Measurements from ENCODE around the gene DOCK2.

The DOCK2 gene

GRCh38 chr5:170012622-170013021 is 375.5 kb downstream of the DOCK2 start:
- TF ChIP-seq CTCF (conservative IDR thresholded peaks at IDR 0.05), result no peak
- no peak overlapping the region for H3K27ac ChIP-seq

GRCh38 chr5:170020423-170020822 is 383.3 kb downstream of the DOCK2 start:
- no peak overlapping the region for H3K27ac ChIP-seq
- TF ChIP-seq ZFX (IDR thresholded peaks at IDR 0.05), result no peak
- TF ChIP-seq CTCF (conservative IDR thresholded peaks at IDR 0.05), result no peak

- no peak for TF ChIP-seq ZFX (IDR thresholded peaks at IDR 0.05)
- TF ChIP-seq CTCF (conservative IDR thresholded peaks at IDR 0.05), result no peak
These were observed 384.4 kb downstream of the DOCK2 start for GRCh38 chr5:170021506-170021905.

GRCh38 chr5:170025853-170026252 is 388.8 kb downstream of the DOCK2 start:
- TF ChIP-seq ZFX (IDR thresholded peaks at IDR 0.05) (no peak), CTCF (conservative IDR thresholded peaks at IDR 0.05) (no peak)
- no peak overlapping the region for H3K27ac ChIP-seq

More at GRCh38 chr5:170021506-170021905, 384.4 kb downstream of the DOCK2 start:
- H3K27ac ChIP-seq, result no peak overlapping the region

GRCh38 chr5:170028124-170028523 is 391.0 kb downstream of the DOCK2 start:
- TF ChIP-seq ZFX (IDR thresholded peaks at IDR 0.05), result no peak
- TF ChIP-seq CTCF (conservative IDR thresholded peaks at IDR 0.05), result no peak
- no peak overlapping the region for H3K27ac ChIP-seq

- TF ChIP-seq CTCF (conservative IDR thresholded peaks at IDR 0.05), result no peak
- TF ChIP-seq ZFX (IDR thresholded peaks at IDR 0.05), result no peak
- H3K27ac ChIP-seq, result no peak overlapping the region
These were observed 397.2 kb downstream of the DOCK2 start for GRCh38 chr5:170034231-170034630.

- H3K27ac ChIP-seq, result no peak overlapping the region
- TF ChIP-seq ZFX (IDR thresholded peaks at IDR 0.05) (no peak), CTCF (conservative IDR thresholded peaks at IDR 0.05) (no peak)
These were observed 401.2 kb downstream of the DOCK2 start for GRCh38 chr5:170038241-170038640.
